Thyroid gland (tissue), 4 donors: Measurements from ENCODE around the gene HSD17B1. TPM values are rescaled to one million over a fixed set of nuclear protein-coding genes. Genes with fewer than 3 reads are reported as not detected.

Source experiments
- DNase-seq, 2 donors: peaks; one replicate each; pipeline ENCODE4 v3.0.0-alpha.2; 2019
- H3K27ac ChIP-seq, 3 donors: fragments of 200-600 bp; sonication (generic); 1 replicate in 2 of 3; 2 replicates in 1 of 3; pipeline ENCODE4 v1.5.1; 2016 to 2019; ENCODE audit warnings: mild to moderate bottlenecking in 1 of 3, moderate library complexity in 1 of 3
- H3K27me3 ChIP-seq: fragments of 200-600 bp; sonication (generic); one replicate; pipeline ENCODE4 v1.5.1; 2019
- H3K36me3 ChIP-seq, 2 donors: fragments of 200-600 bp; sonication (generic); one replicate each; pipeline ENCODE4 v1.5.1; 2016 to 2019
- H3K4me1 ChIP-seq, 2 donors: fragments of 200-600 bp; sonication (generic); one replicate each; pipeline ENCODE4 v1.5.1; 2017 to 2019
- H3K4me3 ChIP-seq, 3 donors: fragments of 200-600 bp; sonication (generic); replicated peaks in 1 of 3; 1 replicate in 2 of 3; 2 replicates in 1 of 3; pipeline ENCODE4 v1.5.1; 2016; ENCODE audit warnings: mild to moderate bottlenecking in 1 of 3
- H3K9me3 ChIP-seq: fragments of 200-600 bp; sonication (generic); one replicate; pipeline ENCODE4 v1.5.1; 2017
- CTCF ChIP-seq, 6 experiments: fragments of 200-600 bp in 3 of 6; fragments of 450-650 bp in 3 of 6; sonication (generic) in 3 of 6; IDR thresholded peaks; one replicate each; pipeline ENCODE4 v1.5.1; 2016 to 2019; ENCODE audit warnings: antibody characterized with exemption in 6 of 6, mild to moderate bottlenecking in 2 of 6, inconsistent platforms in 1 of 6, moderate library complexity in 1 of 6
- POLR2A ChIP-seq, 2 donors: fragments of 450-650 bp; IDR thresholded peaks; one replicate each; pipeline ENCODE4 v1.6.1; 2017; ENCODE audit warnings: antibody characterized with exemption in 2 of 2, mild to moderate bottlenecking in 2 of 2, moderate library complexity in 1 of 2
- WGBS, 2 donors: methylation state at CpG; one replicate each; pipeline ENCODE4 v1.1.5; 2017; 5-methylcytosine and 5-hydroxymethylcytosine counted together
- intact Hi-C: fragments of 100-400 bp; cut with DNase I; formaldehyde crosslinking; loops from one replicate; pipeline ENCODE4 v1.15.1; 2023
- total RNA-seq, 4 donors: library from RNA; depleted of rRNA; stranded (reverse); fragments of >200 nt; gene quantifications; one replicate each; pipeline ENCODE4 v1.2.3, GENCODE V29; 2016

The HSD17B1 gene
- total RNA-seq, 4 donors from 2014 or later, result 0.21 to 4.1 (median 1.3) TPM

GRCh38 chr17:42529061-42529460 lies 23.7 kb upstream of the HSD17B1 start:
- TF ChIP-seq CTCF (IDR thresholded peaks at IDR 0.05) (no peak), POLR2A (IDR thresholded peaks at IDR 0.05) (no peak)
- intact Hi-C loops, result loop anchor here (5.0 kb wide), 1 partner anchor 207 kb away; no protein-coding TSS in a partner anchor
- Histone ChIP-seq H3K36me3 (no peaks in the 10 kb centered on the region), H3K9me3 (no peaks in the 10 kb centered on the region), H3K4me3 (no peak overlapping the region), H3K27ac (no peak overlapping the region), H3K27me3 (no peaks in the 10 kb centered on the region), H3K4me1 (peaks cover 6 to 36% of the 10 kb centered on the region in 2 donors)
- WGBS, 2 donors, result 71 to 75% methylated on average over 3 of the region's 3 CpGs
- DNase-seq, result no peak

GRCh38 chr17:42530952-42531454 lies 21.7 kb upstream of the HSD17B1 start:
- 95 to 100% methylated on average over 2 of the region's 2 CpGs for WGBS, 2 donors
- intact Hi-C loops, result no loop called here
- TF ChIP-seq POLR2A (IDR thresholded peaks at IDR 0.05) (no peak), CTCF (IDR thresholded peaks at IDR 0.05) (no peak)

GRCh38 chr17:42531455-42532354 lies 21.0 kb upstream of the HSD17B1 start:
- Histone ChIP-seq H3K27me3 (no peaks in the 10 kb centered on the region), H3K27ac (peak overlapping the region; percentile 72 to 81 (median 76)), H3K9me3 (no peaks in the 10 kb centered on the region), H3K36me3 (no peaks in the 10 kb centered on the region), H3K4me3 (peak overlapping the region in 1 of 3 donors; percentile 29), H3K4me1 (peaks cover 2 to 37% of the 10 kb centered on the region in 2 donors)
- TF ChIP-seq POLR2A (IDR thresholded peaks at IDR 0.05) (peak; percentile 32 to 50), CTCF (IDR thresholded peaks at IDR 0.05) (peak; percentile 15 to 65 (median 47))
- peak; percentile 65 to 66 for DNase-seq
- WGBS, 2 donors, result 27 to 58% methylated on average over 13 to 33 of the region's 60 CpGs
- intact Hi-C loops, result no loop called here

More at GRCh38 chr17:42530952-42531454, 21.7 kb upstream of the HSD17B1 start:
- no peaks in the 10 kb centered on the region for H3K36me3 ChIP-seq
- no peak overlapping the region for H3K4me3 ChIP-seq
- peaks cover 6 to 43% of the 10 kb centered on the region in 2 donors for H3K4me1 ChIP-seq
- H3K27ac ChIP-seq, result peak overlapping the region in 1 of 3 donors; percentile 72
- no peaks in the 10 kb centered on the region for H3K9me3 ChIP-seq
- no peak for DNase-seq
- H3K27me3 ChIP-seq, result no peaks in the 10 kb centered on the region

- Histone ChIP-seq H3K9me3 (no peaks in the 10 kb centered on the region), H3K27me3 (no peaks in the 10 kb centered on the region), H3K4me1 (peaks cover 8 to 32% of the 10 kb centered on the region in 2 donors), H3K4me3 (peak overlapping the region; percentile 22 to 37 (median 31)), H3K27ac (peak overlapping the region; percentile 81 to 92 (median 89)), H3K36me3 (peaks cover 9 to 11% of the 10 kb centered on the region in 2 donors)
- no peak for TF ChIP-seq CTCF (IDR thresholded peaks at IDR 0.05)
- TF ChIP-seq POLR2A (IDR thresholded peaks at IDR 0.05), result no peak
- no peak for DNase-seq
- intact Hi-C loops, result no loop called here
- WGBS, 2 donors, result 47 to 49% methylated on average over 26 of the region's 26 CpGs
These were observed 17.3 kb upstream of the HSD17B1 start for GRCh38 chr17:42535155-42536047.
